Activated effector memory CD4-positive, alpha-beta T cell treated with anti-CD3 and anti-CD28 coated beads, Interleukin-2, amount 50 U/mL, for 16 hours (primary cell): ENCODE measurements around the gene NR2F1-AS1.
"Not testable (repeated sequence)": the region's sequence is repeated elsewhere in the genome, so short reads cannot be mapped to it uniquely, and the experiment has no call there.

Experiments
- DNase-seq: peaks from one replicate; pipeline ENCODE4 v3.0.0-alpha.2; 2020

NR2F1-AS1 gene

GRCh38 chr5:93575461-93576414 is 5.3 kb downstream of the NR2F1-AS1 start:
- no peak for DNase-seq

- DNase-seq: no peak
Observed at GRCh38 chr5:93574491-93575305, 6.3 kb downstream of the NR2F1-AS1 start.

- DNase-seq: no peak
Observed at GRCh38 chr5:93573354-93574351, 7.4 kb downstream of the NR2F1-AS1 start.

GRCh38 chr5:93572608-93573353 is 8.2 kb downstream of the NR2F1-AS1 start:
- peak; percentile 58 for DNase-seq

- DNase-seq: peak; percentile 61
Observed at GRCh38 chr5:93572101-93572607, 8.9 kb downstream of the NR2F1-AS1 start.

GRCh38 chr5:93571114-93571949 is 9.7 kb downstream of the NR2F1-AS1 start:
- DNase-seq: no peak

DNA sequence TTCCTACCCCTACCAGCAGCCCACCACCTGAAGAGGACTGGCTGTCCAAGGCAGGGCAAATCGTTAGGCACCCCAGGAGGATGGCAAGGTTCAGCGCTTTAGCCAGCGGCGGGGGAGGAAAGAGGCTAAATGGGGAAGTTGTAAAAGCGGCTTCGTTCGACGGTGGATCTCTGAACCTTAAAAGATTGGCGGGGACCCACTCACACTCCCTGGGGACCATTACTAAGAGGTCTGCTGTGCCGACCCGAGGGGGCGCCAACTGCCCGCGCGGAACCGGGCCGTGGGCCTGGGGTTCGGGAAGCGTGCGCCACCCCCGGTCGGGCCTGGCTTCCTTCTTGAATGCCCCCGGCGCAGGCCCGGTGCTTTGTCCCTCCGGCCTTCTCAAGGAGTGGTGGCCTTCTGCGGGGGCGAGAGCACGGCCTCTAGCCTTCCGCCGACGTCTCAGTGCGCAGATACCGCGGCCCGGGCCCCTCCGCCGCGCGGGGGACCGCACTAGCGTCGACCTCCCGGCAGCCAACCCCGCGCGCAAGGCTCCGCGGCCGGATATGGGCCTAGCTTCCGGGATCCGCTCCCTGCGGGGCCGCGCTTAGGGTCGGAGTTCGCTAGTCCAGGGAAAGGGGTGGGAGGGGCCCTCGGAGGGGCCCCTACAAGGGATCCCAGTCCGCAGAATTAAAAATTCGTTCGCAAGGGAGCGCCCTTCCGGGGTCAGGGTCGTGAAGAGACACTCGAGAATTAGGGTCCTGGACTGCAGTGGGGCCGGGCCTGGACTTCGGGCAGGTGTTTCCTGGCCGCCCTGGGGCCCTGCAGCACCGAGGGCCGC is 10.5 kb downstream of the NR2F1-AS1 start:
- no peak for DNase-seq

- DNase-seq: no peak
Observed at GRCh38 chr5:93569300-93570160, 11.5 kb downstream of the NR2F1-AS1 start.

DNA sequence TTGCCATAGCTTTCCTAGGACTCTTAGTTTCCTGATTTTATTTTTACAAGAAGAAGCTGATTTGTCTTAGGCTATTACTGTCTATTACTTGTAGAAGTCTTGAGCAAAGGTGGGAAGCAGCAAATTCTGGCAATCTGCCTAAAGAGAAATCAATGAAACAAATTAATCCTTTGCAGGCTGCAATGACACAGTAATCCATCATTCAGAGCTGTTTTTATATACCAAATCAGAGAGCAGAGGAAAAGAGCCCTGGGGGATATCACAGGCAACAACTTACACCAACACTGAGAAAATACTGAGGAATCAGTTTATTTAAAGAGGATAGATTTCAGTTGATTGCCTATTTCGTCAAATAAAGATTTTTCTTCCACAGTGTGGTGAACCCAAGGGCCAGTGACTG is 13.6 kb downstream of the NR2F1-AS1 start:
- DNase-seq: no peak

DNA sequence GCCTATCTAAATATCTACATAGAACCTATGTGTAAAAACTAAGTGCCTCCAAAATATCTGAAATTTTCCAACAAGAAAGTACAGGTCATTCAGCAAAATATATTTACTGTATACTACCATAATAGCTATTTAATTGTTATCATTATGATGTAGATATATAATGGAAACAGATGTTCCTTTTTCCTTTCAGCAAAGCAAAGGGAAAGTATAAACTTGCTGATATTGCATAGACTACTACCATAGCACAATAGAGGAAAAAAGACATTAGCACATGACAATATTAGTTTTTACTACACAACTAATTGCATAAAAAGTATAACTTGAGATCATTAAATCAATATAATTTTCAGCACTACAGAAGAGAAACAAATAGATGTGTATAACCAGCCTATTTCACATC is 14.9 kb downstream of the NR2F1-AS1 start:
- no peak for DNase-seq

GRCh38 chr5:93557021-93557604 is 23.9 kb downstream of the NR2F1-AS1 start:
- no peak for DNase-seq

- DNase-seq: not testable (repeated sequence)
Observed at GRCh38 chr5:93549594-93549993, 31.4 kb downstream of the NR2F1-AS1 start.

DNA sequence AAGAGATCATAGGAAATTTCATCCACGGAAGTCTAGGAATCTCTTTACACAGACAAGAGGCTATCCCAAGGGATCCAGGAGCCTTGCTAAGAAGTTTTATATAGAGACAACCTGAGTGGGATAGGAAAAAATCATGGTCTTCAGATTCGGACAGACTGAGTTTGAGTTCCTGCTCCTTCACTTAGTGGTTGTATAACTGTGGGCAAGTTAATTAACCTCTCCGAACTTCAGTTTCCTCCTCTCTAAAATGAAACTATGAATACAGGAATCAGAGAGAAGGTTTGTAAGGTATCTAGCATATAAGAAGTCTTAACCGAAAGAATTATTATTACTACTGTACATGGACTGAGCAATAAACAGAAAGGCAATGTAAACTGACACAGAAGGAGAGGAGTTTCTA is 35.1 kb downstream of the NR2F1-AS1 start:
- DNase-seq: no peak

DNA sequence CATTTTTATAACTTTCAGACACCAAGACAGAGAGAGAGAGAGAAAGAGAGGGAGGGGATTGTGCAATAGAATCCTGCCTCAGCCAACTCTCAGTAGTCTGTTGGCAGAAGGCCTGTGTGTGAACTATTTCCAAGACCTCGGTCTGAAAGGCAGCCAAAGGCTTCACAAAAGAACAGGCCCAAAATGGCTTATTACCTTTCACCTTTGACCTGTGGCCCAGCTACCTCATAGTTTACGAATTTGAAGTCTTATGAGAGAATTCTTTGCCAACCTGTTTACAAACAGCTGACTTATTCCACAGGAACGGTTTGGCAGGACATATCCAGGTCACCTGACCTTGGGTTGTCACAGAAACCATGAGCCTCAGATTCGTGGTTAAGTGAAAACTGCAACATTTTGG is 48.6 kb downstream of the NR2F1-AS1 start:
- DNase-seq: no peak

DNA sequence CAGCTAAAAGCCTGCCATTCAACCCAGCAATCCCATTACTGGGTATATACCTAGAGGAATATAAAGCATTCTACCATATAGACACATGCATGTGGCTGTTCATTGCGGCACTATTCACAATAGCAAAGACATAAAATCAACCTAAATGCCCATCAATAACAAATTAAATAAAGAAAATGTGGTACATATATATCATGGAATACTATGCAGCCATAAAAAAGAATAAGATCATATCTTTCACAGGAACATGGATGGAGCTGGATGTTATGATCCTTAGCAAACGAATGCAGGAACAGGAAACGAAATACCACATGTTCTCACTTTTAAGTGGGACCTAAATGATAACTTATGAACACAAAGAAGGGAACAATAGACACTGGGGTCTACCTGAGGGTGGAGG is 59.2 kb downstream of the NR2F1-AS1 start:
- DNase-seq: not testable (repeated sequence)

DNA sequence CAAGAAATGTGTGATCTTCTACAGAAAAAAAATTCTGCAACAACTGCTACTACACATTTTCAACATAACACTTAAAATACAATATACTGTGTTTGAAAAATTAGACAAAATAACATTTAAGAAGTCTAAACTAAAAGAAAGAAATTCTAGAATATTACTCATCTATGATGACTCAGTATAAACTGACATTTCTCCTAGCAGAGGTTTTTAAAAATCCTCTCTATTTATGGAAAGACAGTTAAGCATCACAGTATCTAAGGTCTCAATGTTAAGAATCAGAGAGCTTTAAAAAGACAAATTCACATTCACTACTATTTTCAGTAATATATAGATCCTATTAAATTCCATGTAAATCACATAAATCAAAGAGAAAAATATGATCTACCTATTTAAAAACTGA is 61.3 kb downstream of the NR2F1-AS1 start:
- no peak for DNase-seq

- DNase-seq: no peak
Observed at GRCh38 chr5:93517828-93518227, 63.2 kb downstream of the NR2F1-AS1 start.

GRCh38 chr5:93513298-93513697 is 67.7 kb downstream of the NR2F1-AS1 start:
- no peak for DNase-seq
